Measurements from ENCODE around the gene PLEKHJ1. TPM values are rescaled to one million over a fixed set of nuclear protein-coding genes. Genes with fewer than 3 reads are reported as not detected.
A peak's percentile ranks its signal among the peaks of the same experiment; 100 is the strongest.

The PLEKHJ1 gene
- polyA plus RNA-seq, 1 of the 3 experiments (the other 2 are of a cell fraction), result 151 TPM

DNA sequence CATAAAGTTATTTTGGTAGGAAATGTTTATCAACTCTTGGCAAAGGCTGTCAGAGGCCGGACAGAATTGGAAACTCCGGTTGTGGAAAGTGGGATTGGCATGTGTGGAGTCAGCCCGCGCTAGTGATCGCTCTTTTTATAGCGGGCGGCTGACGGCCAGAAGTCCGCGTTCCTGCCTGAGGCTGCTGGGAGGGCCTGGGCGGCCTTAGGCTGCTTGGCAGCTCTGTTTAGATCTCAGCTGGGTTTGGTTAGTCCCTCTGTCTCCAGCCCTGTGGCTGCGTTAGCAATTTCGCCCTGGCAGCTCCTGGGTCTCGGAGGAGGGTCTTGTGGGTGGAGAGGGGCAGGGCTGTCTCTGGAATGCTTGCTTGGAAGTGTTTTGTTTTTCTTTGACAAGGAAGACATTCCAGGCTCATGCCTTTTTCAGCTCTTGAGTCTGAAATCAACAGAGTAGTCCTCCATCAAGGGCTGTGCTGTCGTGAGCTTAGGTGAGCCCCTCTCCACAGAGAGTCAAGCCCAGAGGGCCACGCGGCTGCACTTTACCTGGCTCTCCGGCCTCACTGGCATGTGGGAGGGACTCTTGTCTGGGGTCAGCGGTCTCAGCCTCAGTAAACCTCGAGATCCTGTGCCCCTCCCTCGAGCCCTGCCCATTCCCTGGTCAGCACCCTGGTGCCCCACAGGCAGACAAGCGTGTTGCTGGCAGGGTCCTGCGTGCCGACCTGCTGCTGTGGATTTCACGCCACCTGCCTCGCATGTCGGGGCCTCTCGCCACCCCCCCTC lies 49.9 kb downstream of the PLEKHJ1 start:
- H3K4me1 ChIP-seq (ENCODE audit: control insufficient read depth in 1 of 2, insufficient read depth in 2 of 2, low read depth in 1 of 2, low read length in 1 of 2), result peaks cover 0 to 2% of the 10 kb centered on the region in 2 experiments; a peak in 1 of 4 replicates
- H3K9me2 ChIP-seq, result no peaks in the 10 kb centered on the region
- no peaks in the 10 kb centered on the region for H3K27me3 ChIP-seq (ENCODE audit: insufficient read depth)
- H3K79me2 ChIP-seq (ENCODE audit: insufficient read depth), result peaks cover 88% of the 10 kb centered on the region
- H3F3A ChIP-seq (replicated peaks; ENCODE audit: insufficient read depth), result peaks cover 3% of the 10 kb centered on the region
- peaks cover 4 to 21% of the 10 kb centered on the region in 2 experiments for H3K36me3 ChIP-seq (replicated peaks in 1 of 2; ENCODE audit: control insufficient read depth in 1 of 2, insufficient read depth in 2 of 2, low read length in 1 of 2)
- no peak for DNase-seq
- WGBS (ENCODE audit: low lambda C conversion rate), result 84% methylated on average over 21 of the region's 28 CpGs
- H3K4me3 ChIP-seq (ENCODE audit: low read depth in 2 of 2, low read length in 1 of 2), result no peak overlapping the region
- TF ChIP-seq, protein P1, sequence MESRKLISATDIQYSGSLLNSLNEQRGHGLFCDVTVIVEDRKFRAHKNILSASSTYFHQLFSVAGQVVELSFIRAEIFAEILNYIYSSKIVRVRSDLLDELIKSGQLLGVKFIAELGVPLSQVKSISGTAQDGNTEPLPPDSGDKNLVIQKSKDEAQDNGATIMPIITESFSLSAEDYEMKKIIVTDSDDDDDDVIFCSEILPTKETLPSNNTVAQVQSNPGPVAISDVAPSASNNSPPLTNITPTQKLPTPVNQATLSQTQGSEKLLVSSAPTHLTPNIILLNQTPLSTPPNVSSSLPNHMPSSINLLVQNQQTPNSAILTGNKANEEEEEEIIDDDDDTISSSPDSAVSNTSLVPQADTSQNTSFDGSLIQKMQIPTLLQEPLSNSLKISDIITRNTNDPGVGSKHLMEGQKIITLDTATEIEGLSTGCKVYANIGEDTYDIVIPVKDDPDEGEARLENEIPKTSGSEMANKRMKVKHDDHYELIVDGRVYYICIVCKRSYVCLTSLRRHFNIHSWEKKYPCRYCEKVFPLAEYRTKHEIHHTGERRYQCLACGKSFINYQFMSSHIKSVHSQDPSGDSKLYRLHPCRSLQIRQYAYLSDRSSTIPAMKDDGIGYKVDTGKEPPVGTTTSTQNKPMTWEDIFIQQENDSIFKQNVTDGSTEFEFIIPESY (IDR thresholded peaks at IDR 0.05; ENCODE audit: borderline replicate concordance, low read depth), result no peak
- TF ChIP-seq TAF1 (IDR thresholded peaks at IDR 0.05; ENCODE audit: borderline replicate concordance, low read depth, low read length) (no peak), FOSL2 (IDR thresholded peaks at IDR 0.05; ENCODE audit: borderline replicate concordance, low read depth) (no peak), EP300 (IDR thresholded peaks at IDR 0.05; ENCODE audit: borderline replicate concordance in 1 of 2, low read depth in 1 of 2, low read length in 1 of 2) (no peak), GATA2 (CRISPR knock-in tag; IDR thresholded peaks at IDR 0.05) (no peak), MXI1 (IDR thresholded peaks at IDR 0.05; ENCODE audit: low read depth, low read length) (no peak), FOXM1 (IDR thresholded peaks at IDR 0.05; ENCODE audit: low read depth) (no peak), NFIC (IDR thresholded peaks at IDR 0.05; ENCODE audit: borderline replicate concordance) (no peak), RAD21 (IDR thresholded peaks at IDR 0.05; ENCODE audit: low read length) (no peak), JUND (IDR thresholded peaks at IDR 0.05) (no peak), RCOR1 (IDR thresholded peaks at IDR 0.05; ENCODE audit: low read length) (no peak), CHD2 (IDR thresholded peaks at IDR 0.05; ENCODE audit: low read length, partially characterized antibody) (no peak)
- TF ChIP-seq, protein P2, sequence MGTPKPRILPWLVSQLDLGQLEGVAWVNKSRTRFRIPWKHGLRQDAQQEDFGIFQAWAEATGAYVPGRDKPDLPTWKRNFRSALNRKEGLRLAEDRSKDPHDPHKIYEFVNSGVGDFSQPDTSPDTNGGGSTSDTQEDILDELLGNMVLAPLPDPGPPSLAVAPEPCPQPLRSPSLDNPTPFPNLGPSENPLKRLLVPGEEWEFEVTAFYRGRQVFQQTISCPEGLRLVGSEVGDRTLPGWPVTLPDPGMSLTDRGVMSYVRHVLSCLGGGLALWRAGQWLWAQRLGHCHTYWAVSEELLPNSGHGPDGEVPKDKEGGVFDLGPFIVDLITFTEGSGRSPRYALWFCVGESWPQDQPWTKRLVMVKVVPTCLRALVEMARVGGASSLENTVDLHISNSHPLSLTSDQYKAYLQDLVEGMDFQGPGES (IDR thresholded peaks at IDR 0.05; ENCODE audit: low read depth, low read length), result no peak
- TF ChIP-seq, protein P3, sequence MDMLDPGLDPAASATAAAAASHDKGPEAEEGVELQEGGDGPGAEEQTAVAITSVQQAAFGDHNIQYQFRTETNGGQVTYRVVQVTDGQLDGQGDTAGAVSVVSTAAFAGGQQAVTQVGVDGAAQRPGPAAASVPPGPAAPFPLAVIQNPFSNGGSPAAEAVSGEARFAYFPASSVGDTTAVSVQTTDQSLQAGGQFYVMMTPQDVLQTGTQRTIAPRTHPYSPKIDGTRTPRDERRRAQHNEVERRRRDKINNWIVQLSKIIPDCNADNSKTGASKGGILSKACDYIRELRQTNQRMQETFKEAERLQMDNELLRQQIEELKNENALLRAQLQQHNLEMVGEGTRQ (IDR thresholded peaks at IDR 0.05; ENCODE audit: borderline replicate concordance, low read depth, low read length), result no peak
- TF ChIP-seq, protein P4, sequence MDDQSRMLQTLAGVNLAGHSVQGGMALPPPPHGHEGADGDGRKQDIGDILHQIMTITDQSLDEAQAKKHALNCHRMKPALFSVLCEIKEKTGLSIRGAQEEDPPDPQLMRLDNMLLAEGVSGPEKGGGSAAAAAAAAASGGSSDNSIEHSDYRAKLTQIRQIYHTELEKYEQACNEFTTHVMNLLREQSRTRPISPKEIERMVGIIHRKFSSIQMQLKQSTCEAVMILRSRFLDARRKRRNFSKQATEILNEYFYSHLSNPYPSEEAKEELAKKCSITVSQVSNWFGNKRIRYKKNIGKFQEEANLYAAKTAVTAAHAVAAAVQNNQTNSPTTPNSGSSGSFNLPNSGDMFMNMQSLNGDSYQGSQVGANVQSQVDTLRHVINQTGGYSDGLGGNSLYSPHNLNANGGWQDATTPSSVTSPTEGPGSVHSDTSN (IDR thresholded peaks at IDR 0.05), result no peak
- TF ChIP-seq, protein P5, sequence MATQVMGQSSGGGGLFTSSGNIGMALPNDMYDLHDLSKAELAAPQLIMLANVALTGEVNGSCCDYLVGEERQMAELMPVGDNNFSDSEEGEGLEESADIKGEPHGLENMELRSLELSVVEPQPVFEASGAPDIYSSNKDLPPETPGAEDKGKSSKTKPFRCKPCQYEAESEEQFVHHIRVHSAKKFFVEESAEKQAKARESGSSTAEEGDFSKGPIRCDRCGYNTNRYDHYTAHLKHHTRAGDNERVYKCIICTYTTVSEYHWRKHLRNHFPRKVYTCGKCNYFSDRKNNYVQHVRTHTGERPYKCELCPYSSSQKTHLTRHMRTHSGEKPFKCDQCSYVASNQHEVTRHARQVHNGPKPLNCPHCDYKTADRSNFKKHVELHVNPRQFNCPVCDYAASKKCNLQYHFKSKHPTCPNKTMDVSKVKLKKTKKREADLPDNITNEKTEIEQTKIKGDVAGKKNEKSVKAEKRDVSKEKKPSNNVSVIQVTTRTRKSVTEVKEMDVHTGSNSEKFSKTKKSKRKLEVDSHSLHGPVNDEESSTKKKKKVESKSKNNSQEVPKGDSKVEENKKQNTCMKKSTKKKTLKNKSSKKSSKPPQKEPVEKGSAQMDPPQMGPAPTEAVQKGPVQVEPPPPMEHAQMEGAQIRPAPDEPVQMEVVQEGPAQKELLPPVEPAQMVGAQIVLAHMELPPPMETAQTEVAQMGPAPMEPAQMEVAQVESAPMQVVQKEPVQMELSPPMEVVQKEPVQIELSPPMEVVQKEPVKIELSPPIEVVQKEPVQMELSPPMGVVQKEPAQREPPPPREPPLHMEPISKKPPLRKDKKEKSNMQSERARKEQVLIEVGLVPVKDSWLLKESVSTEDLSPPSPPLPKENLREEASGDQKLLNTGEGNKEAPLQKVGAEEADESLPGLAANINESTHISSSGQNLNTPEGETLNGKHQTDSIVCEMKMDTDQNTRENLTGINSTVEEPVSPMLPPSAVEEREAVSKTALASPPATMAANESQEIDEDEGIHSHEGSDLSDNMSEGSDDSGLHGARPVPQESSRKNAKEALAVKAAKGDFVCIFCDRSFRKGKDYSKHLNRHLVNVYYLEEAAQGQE (IDR thresholded peaks at IDR 0.05; ENCODE audit: low read depth, low read length), result no peak
- TF ChIP-seq, protein P6, sequence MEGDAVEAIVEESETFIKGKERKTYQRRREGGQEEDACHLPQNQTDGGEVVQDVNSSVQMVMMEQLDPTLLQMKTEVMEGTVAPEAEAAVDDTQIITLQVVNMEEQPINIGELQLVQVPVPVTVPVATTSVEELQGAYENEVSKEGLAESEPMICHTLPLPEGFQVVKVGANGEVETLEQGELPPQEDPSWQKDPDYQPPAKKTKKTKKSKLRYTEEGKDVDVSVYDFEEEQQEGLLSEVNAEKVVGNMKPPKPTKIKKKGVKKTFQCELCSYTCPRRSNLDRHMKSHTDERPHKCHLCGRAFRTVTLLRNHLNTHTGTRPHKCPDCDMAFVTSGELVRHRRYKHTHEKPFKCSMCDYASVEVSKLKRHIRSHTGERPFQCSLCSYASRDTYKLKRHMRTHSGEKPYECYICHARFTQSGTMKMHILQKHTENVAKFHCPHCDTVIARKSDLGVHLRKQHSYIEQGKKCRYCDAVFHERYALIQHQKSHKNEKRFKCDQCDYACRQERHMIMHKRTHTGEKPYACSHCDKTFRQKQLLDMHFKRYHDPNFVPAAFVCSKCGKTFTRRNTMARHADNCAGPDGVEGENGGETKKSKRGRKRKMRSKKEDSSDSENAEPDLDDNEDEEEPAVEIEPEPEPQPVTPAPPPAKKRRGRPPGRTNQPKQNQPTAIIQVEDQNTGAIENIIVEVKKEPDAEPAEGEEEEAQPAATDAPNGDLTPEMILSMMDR (IDR thresholded peaks at IDR 0.05), result no peak
- ChIA-PET POLR2A (no interaction called here), CTCF (interaction anchor here (1.0 to 1.9 kb wide), 4 partner anchors 16 to 129 kb away, joined by 3 to 4 read pairs (median 4); partner anchors contain the start of gene PLEKHJ1)
- H3K27ac ChIP-seq (ENCODE audit: low read depth in 2 of 2, low read length in 1 of 2), result peak overlapping the region in 1 of 2 experiments; percentile 38; a peak in 2 of 4 replicates
- no peak overlapping the region for H2AFZ ChIP-seq (ENCODE audit: low read depth)
- no peak overlapping the region for H3K9ac ChIP-seq
- H4K20me1 ChIP-seq (ENCODE audit: insufficient read depth), result peaks cover 68% of the 10 kb centered on the region
- no peak overlapping the region for H3K4me2 ChIP-seq
- H3K9me3 ChIP-seq, result no peaks in the 10 kb centered on the region
